A204.1 (cell line): ENCODE data around the gene EPO.
"Not testable (repeated sequence)": the region's sequence is repeated elsewhere in the genome, so short reads cannot be mapped to it uniquely, and the experiment has no call there.

Source experiments
- FAIRE-seq: peaks from 2 replicates; lab custom pipeline; 2012; peaks lifted over from hg19 to GRCh38; lab: Jason Lieb, UNC

The EPO gene

GRCh38 chr7:100705753-100706671, 14.3 kb upstream of the EPO start, which contains the start of gene POP7:
POP7 (plus strand) TSS chr7:100706121; CDS start chr7:100706831, 710 bp downstream.
- FAIRE-seq, result peak; percentile 97

- FAIRE-seq, result no peak
These were observed 13.5 kb upstream of the EPO start for GRCh38 chr7:100706672-100707311.

- FAIRE-seq, result no peak
These were observed 11.9 kb upstream of the EPO start for GRCh38 chr7:100708395-100708794.

- FAIRE-seq, result no peak
These were observed 9.8 kb upstream of the EPO start for GRCh38 chr7:100710452-100710851.

DNA sequence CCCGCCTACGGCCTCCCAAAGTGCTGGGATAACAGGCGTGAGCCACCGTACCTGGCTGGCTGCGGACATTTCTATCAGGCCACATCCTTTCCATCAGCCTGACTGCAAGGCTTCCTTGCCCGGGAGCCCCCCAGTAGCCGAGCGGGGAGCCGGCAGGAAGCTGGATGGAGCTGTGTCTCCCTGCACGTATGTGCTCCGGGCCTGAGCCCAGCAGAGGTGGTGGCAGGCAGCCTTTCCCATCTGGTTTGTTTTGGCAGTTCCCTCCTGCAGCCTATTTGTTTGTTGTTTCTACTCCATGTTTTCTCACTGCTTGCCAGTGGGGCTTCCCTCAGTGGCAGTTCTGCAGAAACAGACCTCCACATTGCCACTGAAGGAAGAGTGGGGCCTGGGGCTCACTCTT, 8.9 kb upstream of the EPO start:
- no peak for FAIRE-seq

- FAIRE-seq, result no peak
These were observed 5.5 kb upstream of the EPO start for GRCh38 chr7:100714725-100715124.

- not testable (repeated sequence) for FAIRE-seq
These were observed 3.2 kb upstream of the EPO start for GRCh38 chr7:100717073-100717472.

- FAIRE-seq, result no peak
These were observed 567 bp upstream of the EPO start for GRCh38 chr7:100719523-100720278.

GRCh38 chr7:100720671-100721504, 620 bp downstream of the EPO start:
- no peak for FAIRE-seq

- FAIRE-seq, result no peak
These were observed 1.2 kb downstream of the EPO start for GRCh38 chr7:100721505-100721812.

DNA sequence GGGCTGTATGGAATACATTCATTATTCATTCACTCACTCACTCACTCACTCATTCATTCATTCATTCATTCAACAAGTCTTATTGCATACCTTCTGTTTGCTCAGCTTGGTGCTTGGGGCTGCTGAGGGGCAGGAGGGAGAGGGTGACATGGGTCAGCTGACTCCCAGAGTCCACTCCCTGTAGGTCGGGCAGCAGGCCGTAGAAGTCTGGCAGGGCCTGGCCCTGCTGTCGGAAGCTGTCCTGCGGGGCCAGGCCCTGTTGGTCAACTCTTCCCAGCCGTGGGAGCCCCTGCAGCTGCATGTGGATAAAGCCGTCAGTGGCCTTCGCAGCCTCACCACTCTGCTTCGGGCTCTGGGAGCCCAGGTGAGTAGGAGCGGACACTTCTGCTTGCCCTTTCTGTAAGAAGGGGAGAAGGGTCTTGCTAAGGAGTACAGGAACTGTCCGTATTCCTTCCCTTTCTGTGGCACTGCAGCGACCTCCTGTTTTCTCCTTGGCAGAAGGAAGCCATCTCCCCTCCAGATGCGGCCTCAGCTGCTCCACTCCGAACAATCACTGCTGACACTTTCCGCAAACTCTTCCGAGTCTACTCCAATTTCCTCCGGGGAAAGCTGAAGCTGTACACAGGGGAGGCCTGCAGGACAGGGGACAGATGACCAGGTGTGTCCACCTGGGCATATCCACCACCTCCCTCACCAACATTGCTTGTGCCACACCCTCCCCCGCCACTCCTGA, 2.4 kb downstream of the EPO start:
- no peak for FAIRE-seq

DNA sequence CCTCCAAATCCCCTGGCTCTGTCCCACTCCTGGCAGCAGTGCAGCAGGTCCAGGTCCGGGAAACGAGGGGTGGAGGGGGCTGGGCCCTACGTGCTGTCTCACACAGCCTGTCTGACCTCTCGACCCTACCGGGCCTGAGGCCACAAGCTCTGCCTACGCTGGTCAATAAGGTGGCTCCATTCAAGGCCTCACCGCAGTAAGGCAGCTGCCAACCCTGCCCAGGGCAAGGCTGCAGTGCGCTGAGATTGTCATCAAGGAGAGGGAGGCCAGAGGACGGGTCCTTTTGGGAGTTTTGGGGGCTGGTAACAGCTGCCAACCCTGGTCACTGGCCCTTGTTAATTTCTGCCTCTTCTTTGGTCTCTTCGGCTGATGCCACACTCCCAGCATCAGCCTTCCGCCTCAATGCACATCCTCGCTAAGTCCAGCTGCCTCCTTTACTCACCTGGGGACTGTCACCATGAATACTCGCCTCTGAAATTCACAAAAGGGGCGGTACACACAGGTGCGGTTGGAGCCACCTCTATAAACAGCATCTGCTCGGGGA, 3.5 kb downstream of the EPO start:
- FAIRE-seq, result no peak

DNA sequence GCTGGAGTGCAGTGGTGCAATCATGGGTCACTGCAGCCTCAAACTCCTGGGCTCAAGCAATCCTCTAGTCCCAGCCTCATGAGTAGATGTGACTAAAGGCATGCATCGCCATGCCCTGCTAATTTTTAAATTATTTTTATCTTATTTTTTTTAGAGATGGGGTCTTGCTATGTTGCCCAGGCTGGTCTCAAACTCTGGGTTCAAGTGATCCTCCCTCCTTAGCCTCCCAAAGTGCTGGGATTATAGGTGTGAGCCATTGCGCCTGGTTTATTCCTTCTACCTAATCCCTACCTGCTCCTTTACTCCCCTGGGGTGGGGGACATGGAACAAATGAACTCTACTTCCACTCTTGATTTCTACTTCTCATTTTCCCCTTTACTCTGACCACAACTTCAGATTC, 4.1 kb downstream of the EPO start:
- FAIRE-seq, result not testable (repeated sequence)

DNA sequence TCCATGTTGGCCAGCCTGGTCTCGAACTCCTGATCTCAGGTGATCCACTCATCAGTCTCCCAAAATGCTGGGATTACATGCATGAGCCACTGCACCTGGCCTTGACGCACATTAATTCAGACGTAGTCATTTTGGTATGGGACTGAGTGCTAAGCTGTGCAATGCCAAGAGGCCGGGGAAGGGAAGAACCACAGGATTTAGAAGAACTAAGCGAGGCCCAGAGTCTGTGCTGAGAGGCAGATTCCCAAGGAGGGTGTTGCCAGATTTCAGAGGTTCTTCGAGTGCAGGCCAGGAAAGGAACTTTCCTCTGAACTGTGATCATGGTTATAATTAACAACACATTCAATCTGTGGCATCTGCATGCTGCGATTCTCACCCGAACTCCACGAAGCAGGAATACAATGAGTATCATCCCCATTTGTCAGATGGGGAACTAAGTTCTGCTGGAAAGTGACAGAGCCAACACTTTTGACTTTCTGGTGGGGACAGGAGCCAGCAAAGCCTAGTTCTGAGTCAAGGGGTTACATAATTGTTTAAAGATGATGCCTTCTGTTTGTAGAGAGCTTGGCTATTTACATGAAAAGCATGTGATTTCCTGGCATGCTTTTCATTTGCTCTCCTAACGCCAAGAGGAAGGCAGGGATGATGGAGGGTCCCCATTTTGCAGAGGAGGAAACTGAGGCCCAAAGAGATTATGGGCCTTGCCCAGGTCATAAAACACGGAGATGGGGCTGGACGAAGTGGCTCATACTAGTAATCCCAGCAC, 6.9 kb downstream of the EPO start:
- FAIRE-seq, result no peak

DNA sequence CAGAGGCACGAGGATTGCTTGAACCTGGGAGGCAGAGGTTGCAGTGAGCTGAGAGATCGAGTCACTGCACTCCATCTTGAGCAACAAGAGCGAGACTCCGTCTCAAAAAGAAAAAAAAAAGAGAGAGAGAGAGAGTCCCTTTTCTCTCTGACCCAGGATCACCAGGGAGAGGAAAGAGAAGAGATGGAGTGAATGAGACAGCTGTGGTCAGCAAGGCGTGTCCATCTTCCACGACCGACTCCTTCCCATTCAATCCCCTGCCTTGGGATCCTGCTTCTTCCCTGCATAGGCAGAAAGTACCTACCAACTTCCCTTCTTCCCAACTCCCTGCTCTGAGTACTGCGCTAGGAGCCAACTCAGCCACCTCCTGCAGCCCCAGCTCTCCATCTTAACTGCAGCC, 7.9 kb downstream of the EPO start:
- no peak for FAIRE-seq

- FAIRE-seq, result no peak
These were observed 10.0 kb downstream of the EPO start for GRCh38 chr7:100730136-100730800.

- FAIRE-seq, result no peak
These were observed 11.8 kb downstream of the EPO start for GRCh38 chr7:100731937-100732636.

GRCh38 chr7:100735730-100736129, 15.5 kb downstream of the EPO start:
- no peak for FAIRE-seq

DNA sequence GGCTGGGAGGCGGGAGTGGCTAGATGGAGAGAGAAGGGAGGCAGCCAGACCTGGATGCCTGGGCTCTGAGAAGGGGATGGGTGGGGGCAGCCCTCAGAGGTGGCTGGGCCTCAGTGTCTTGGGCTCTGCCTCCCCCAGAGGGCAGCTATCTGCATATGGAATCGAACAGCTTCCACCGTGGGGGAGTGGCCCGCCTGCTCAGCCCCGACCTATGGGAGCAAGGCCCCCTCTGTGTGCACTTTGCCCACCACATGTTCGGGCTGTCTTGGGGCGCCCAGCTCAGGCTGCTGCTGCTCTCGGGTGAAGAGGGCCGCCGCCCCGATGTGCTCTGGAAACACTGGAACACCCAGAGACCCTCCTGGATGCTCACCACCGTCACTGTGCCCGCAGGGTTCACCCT, 16.4 kb downstream of the EPO start:
- no peak for FAIRE-seq
